Dedifferentiated amniotic fluid mesenchymal stem cell (primary cell): ENCODE results near the gene WWOX.
"Not testable (repeated sequence)": the region's sequence is repeated elsewhere in the genome, so short reads cannot be mapped to it uniquely, and the experiment has no call there.

Source experiments
- DNase-seq: peaks from one replicate; pipeline ENCODE4 v3.0.0-alpha.2; 2016; ENCODE audit errors: extremely low spot score

Gene WWOX

DNA sequence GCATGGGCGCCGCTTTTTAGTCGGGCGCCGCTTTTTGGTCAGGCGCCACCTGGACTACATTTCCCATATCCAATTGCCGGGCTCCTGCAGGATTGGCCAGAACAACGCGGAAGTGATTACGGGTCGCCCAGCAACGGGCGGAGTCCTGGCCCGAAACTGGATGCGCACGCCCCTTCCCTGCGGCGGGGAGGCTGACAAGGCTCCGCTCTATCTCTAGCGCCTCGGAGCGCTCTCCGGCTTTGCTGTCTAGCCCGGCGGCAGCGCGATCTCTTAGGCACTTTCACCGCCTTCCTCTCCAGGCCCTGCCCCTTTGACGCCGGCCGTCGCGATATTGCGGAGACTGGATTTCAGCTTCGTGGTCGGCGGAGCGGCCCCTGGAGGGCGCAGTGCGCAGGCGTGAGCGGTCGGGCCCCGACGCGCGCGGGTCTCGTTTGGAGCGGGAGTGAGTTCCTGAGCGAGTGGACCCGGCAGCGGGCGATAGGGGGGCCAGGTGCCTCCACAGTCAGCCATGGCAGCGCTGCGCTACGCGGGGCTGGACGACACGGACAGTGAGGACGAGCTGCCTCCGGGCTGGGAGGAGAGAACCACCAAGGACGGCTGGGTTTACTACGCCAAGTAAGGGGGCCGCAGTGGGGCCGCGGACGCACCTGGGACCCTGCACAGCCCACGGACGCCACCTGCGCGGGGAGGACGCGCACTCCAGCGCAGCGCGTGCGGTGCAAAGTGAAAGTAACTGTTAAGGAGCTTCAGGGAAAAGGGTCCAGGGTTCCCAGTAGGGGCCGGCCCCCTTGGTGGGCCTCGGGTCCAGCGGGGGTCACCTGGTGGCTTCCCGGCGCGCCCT lies at the start of gene WWOX:
Gene WWOX, plus strand, starts transcription at position 384 of the 841 bp plus-strand sequence.
- peak; percentile 97 for DNase-seq

DNA sequence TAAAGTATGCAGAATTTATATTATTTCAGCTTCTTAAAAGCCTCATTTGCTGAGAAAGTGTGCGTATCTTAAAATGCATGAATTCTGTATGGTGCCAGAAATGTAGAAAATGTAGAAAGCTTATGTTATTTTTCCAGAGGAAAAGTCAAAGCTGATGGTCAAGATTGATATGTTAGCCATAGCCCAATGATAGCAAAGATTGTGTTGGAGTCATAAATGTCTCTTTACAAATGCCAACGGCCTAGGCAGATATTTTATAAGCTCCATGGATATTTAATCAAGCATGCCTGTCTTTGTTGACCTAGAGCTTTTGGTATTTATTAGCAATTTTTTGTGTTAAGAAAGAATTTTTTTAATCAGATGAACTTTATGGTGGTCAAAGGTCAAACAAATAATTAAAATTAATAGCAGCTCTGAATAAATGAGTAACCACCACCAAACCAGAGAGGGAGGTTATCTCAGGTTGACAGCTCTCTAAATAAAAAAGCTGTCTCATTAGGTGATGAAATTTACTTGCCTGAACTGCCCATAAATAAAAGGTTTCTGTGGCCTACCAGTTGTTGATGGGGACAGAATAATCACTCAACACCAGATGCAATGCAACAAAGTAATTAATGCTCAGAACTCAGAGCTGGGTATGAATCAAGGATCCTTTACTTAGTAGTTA lies 48.6 kb upstream of the WWOX start:
- no peak for DNase-seq

DNA sequence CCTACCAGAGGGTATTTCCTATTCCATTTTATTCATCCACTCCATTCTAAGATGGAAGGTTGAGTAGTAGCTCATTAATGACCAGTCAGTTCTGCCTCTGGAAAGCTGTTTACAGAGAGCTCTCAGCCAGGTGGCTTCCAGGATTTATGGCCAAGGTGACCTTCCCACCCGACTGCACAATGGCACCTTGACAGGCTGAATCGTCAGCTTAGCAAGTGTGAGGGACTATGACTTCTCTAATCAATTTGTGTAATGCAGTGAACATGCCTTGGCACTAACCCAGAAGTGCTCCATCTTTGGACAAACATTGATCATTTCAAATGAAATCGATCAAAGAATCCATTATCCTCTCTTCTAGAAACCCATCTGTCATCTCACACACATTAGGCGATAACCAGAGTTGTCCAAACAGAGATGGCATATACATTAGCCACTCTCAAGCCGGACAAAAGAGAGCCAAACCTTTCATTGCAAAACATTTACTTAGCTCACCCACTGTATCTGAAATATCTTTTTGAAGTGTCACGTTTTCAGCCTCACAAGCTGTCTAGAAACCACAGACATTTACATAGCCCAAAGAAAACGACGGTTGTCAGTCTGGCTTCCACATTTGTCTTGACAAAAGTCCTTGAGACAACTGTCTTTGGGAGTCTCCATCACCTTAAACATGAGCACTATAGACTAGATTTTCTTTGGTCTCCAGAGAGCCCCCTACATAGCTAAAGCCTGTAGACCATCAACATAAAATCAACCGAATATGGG lies 41.5 kb upstream of the WWOX start:
- DNase-seq = no peak

DNA sequence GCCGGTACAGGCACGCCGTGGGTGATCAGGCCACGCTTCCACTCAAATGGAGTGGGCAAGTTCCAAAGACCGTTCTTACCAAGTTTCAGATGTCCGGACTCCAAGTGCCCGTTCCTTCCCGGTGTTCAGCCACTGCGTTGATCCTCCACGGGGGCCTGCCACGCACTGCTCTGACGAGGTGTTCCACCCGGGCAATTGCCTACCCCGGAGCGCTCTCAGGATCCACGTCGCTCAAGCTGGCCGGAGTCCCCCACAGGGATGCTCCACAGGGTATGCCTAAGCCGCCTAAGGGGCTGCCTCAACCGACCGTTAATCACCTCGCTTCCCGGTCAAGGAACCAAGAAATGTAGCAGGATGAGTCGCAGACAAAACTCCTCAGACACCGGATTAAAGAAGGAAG lies 39.6 kb upstream of the WWOX start:
- DNase-seq = not testable (repeated sequence)

DNA sequence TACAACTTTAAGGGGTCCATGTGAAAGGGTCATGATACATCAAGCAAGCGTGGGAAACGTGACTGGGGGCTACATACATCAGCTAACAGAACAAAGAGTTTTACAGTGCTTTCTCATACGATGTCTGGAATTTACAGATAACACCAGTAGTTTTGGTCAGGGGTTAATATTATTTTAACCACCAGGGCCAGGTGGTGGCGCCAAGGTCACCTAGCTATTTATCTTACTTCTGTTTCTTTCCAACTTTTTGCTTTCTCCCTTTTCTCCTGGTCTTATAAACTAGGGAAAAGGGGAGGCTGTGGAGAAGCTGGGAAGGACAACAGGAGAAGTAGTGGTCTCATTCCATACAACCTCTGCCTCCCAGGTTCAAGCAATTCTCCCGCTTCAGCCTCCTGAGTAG lies 39.2 kb upstream of the WWOX start:
- no peak for DNase-seq

DNA sequence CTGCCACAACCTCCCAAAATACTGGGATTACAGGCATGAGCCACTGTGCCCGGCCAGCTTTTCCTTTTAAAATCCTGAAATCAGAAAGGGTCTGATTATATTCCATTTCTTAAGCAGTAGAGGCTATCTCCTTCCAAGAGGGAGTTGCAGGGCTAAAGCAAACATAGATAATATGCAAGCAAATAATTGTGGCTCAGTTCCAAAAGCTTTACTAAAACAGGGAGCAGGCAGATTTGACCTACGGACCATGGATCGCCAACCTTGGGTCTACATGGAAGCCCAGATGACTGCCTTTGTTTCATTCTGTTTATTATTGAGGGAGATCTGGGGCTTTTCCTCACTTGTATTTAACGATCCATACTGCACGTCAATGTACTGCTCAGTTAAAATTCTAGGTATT lies 38.6 kb upstream of the WWOX start:
- DNase-seq = no peak

DNA sequence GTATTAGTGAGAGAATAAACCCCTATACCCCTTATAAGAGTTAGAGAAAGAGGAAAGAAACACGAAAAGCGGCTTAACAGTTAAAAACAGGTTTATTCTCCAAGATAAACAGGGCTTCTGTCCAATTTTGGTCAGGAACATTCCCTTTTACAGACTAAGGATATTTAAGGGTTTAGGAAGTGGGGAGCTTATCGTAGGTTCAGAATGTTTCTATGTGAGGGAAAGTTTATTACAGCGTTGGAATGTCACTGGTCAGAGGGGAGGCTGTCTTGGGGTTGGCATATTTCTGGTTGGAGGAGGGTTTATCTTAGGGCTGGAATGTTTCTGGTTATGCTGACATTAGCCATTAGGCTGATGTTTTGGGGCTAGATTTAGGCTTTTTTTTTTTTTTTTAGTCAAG lies 34.1 kb upstream of the WWOX start:
- no peak for DNase-seq

DNA sequence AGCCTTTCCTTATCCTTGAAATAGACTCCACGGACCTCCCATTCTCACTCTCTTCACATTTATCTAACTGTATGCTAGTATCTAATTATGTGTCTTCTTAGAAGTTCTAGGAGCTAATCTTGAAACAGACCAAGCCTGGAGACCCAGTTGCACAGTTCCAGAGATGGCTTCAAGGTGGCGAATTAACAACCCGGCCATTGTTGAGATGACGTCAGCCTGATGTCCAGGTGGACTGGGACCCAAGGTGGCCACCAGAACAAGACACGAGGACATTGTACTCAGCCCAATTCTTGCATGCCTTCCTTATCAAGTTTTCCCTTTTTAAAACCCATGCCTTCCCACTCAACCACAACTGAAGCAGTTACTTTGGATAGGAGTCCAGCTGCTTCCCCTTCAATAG lies 29.5 kb upstream of the WWOX start:
- DNase-seq = no peak

DNA sequence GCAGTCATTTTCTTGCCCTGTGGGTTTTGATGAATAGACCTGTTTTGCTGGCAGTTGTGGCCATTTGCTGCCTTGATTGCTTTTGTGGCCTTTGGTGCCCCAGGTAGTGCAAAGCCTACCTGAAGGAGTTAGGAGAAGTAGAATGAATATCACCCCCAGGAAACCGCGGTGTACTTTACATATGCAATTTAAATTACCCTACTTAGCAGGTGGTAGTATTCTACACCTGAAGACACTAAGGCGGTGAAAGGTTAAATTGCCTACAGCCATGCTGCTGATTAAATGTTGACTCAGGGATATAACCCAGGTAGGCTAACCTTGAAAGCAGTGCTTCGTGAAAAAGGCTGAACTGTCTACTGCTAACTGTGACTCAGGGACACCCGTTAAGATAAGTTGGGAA lies 27.2 kb upstream of the WWOX start:
- DNase-seq = no peak

DNA sequence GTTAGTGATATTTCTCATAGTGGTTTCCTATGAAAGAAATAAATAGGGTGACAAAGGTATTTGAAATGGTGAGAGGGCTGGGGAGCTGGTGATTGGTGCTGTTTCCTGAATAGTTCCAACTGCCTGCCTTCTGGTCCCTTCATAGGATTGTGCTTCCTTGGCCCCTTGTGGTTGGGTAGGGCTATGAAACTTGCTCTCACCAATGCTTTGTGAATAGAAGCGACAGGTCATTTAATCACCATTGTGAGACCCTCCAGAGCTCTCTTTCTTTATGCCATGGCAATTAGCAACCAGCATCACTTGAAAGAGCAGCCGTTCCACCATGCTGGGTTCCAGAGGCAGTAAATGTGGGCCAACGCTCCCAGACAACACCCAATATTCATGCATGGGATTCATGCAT lies 23.7 kb upstream of the WWOX start:
- no peak for DNase-seq

DNA sequence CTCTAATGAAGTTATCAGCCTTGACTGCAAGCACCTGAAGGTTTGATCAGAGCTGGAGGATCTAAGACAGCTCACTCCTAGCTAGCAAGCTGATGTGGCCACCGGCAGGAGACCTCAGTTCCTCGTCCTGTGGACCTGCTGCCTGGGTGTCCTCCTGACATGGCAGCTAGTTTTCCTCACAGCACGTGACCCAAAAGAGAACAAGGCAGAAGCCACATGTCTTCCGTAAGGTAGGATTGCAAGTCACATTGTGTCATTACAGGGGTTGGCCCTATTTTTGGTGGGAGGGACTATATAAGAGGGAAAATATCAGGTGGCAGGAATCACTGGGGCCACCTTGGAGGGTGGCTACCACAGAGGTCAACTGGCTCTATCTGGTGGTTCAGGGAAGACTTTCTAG lies 18.1 kb upstream of the WWOX start:
- no peak for DNase-seq

DNA sequence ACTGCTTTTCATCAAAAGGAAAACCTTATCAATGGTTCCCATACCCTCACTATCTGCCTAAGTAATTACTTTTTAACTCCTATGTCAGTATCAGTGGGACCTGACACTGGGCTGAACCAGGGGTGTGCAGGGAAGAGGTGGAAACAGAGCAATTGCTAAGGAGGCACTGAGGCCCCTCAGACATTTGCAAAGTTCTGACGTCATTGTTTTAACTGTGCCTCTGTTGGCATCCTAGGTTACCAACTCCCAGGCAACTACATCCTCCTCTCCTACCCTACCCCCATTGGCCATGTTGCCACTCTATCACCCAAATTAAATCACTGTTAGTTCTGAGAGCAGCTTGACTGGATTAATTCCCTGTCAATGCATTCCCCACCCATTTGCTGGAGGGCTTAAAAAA lies 8.0 kb upstream of the WWOX start:
- DNase-seq = no peak

DNA sequence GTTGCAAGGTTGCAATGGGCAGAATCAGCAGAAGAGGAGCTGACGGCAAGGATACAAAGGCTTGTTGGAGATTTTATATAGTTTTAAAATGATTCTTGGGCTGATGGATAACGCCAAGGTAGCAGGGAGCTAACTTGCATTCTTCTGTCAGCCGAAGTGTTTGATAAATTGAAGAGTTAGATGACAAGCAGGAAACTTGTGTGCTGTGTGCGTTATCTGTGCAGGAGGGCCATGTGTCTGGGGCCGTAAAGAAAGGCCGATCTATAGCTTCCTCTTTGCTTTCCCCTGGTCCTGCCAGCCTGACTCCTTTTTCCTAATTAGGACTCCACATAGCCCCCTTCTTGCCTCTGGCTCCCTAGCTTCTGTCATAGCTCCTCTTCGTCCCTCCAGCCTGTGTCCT lies 6.7 kb upstream of the WWOX start:
- DNase-seq = no peak

DNA sequence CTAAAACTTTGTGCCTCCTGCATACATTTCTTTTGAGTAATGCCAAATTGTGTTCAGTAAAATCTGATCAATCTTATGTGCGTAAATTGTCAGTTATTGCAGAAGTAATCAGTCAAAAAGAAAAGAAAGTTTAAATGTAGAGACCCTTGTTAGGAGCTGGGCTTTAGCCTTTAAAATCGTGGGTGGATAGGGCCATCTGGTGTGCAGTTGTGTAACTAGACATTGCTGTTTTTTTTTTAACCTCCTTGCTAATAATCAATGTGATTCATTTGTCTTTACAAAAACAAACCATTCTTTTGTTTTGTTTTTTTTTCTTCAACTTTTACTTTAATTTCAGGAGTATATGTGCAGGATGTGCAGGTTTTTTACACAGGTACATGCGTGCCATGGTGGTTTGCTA lies 5.3 kb upstream of the WWOX start:
- no peak for DNase-seq

DNA sequence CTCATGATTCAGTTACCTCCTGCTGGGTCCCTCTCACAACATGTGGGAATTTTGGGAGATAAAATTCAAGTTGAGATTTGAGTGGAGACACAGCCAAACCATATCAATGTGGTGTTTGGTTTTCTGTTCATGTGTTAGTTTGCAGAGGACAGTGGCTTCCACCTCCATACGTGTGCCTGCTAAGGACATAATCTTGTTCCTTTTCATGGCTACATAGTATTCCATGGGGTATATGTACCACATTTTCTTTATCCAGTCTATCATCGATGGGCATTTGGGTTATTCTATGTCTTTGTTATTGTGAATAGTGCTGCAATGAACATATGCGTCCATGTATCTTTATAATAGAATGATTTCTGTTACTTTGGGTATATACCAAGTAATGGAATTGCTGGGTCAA lies 4.5 kb upstream of the WWOX start:
- no peak for DNase-seq

DNA sequence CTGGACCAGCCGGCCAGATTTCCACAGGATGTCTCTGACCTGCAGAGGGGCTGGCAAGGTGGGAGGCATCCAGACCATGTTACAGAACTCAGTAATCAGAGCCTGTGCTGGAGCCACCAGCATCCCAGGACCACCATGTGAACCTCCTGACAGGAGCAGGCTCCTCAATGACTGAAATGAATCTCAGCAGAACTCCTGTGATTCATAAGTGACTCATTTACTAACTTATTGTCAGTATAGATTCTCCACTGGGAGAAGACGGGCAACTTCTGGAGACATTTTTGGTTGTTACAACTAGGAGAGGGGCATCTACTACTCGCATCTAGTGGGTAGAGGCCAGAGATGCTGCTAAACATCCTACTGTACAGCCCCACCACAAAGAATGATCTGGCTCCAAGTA lies 3.1 kb upstream of the WWOX start:
- no peak for DNase-seq

DNA sequence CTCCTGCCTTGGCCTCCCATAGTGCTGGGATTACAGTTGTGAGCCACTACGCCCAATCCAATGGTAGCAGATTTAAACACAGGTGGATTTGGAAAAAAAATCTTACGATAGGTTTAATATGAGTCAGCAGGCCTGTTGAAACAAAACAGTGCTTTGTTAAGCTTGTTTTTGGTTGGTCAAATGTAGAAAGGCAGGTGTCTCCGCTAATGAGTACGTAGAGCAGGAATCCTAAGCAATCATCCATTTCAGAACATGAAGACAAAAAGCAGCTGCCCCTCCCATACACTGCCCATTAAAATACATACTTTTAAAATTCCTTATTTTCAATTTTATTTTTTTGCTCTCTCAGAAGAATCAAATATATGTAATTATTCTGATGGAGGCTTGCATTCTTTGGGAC lies 1.9 kb upstream of the WWOX start:
- no peak for DNase-seq

DNA sequence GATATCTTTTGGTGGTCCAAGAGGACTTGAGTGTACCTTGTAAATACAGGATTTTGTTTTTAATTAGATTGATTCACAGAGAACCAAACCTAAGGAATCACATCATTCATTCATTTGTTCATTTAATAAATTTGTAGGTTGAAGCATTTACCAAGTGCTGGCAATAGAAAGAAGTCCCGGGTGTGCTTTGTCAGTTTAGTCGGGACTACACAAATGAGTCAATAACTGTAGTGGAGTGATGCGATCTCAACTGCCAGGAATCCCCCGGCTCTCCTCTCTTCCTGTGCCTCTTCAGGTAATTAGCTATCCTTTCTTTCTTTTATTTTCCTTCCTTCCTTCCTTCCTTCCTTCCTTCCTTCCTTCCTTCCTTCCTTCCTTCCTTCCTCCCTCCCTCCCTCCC lies 1.4 kb upstream of the WWOX start:
- DNase-seq = no peak

DNA sequence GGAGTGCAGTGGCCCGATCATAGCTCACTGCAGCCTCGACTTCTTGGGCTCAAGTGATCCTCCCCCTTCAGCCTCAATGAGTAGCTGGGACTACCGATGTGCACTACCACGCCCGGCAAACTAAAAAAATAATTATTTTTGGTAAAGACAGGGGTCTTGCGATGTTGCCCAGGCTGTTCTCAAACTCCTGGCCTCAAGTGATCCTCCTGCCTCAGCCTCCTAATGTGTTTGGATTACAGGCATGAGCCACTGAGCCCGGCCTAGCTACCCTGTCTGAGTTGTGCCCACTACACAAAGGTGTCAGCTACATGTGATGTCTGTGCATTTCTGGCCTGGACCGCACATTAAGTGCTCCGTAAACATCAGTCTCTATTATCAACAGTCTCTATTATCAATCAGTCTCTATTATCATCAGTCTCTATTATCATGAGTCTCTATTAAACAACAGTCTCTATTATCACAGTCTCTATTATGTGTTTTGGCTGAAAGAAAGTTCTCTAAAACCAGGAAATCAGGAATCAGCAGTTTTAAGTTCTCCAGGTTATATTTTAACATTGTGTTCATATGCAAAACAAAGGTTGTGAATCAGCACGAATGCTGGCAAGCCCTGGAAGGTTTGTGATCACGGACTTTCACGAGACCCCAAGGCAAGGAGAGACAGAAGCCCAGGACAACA lies 721 bp upstream of the WWOX start:
- DNase-seq = no peak

DNA sequence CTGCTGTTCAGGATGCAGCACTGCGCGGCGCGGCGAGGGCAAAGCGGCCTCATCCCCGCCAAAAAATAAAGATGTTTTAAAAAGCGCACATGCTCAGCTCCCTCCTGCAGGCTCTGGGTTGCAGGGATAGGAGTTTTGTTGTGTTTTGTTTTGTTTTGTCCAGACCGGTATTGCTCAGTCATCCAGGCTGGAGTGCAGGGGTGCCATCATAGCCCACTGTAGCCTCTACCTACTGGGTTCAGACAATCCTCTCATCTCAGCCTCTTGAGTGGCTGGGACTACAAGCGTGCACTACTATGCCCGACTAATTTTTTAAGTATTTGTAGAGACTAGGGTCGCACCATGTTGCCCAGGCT lies 636 bp downstream of the WWOX start:
- no peak for DNase-seq

DNA sequence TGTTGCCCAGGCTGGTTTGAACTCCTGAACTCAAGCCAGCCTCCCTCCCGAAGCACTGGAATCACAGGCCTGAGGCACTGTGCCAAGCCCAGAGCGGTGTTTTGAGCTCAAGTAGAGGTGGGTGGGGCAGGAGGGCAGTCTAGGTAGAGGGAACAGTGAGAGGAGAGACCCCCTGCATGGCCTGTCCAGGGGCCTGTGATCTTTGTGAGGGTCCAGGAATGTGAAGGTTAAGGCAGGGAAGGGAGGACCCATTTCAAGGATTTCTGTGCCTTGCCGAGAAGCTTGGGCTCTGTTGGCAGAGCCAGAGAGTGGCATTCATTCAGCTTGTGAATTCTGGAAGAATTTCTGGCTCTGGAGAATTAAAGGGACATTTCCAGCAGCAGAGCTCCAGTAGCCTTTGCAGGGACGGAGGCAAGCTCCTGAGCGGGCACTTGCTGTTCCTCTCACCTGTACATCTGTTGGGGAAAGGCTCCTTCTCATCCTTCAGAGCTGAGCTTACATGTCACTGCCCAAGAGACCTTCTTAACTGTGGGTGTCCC lies 2.7 kb downstream of the WWOX start:
- DNase-seq = no peak

DNA sequence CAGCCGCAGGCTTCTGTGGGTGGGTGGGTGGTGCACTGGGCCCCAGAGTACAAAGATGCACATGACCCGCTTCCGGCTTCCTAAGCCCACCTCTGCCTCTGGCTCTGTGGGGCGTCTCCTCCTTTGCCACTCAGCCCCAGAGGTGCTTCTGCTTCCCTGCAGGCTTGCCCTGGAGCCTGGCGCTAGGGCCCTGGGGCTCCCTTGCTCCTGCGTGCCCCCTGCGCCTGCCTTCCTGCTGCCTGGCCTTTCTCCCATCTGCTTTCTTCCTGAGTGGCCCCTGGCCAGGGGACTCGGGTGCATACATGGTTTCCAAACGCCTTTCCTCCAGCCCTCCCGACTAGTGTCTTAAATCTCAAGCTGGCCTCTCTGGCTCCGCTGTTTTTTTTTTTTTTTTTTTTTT lies 3.4 kb downstream of the WWOX start:
- no peak for DNase-seq
